Rectal smooth muscle tissue (tissue), 1 donor: ENCODE measurements around the gene CBARP.

Source experiments
- H3K27ac ChIP-seq: one replicate; pipeline ENCODE4 v1.7.0; 2013; ENCODE audit warnings: low read depth, low read length, inconsistent platforms
- H3K27me3 ChIP-seq: one replicate; pipeline ENCODE4 v1.7.0; 2013; ENCODE audit warnings: low read length; ENCODE audit not compliant: control insufficient read depth, insufficient read depth
- H3K36me3 ChIP-seq: one replicate; pipeline ENCODE4 v1.7.0; 2013; ENCODE audit warnings: low read length; ENCODE audit not compliant: control insufficient read depth, insufficient read depth
- H3K4me1 ChIP-seq: one replicate; pipeline ENCODE4 v1.7.0; 2013; ENCODE audit warnings: low read length; ENCODE audit not compliant: control insufficient read depth, insufficient read depth
- H3K4me3 ChIP-seq: one replicate; pipeline ENCODE4 v1.7.0; 2013; ENCODE audit warnings: low read length
- H3K9ac ChIP-seq: one replicate; pipeline ENCODE4 v1.7.0; 2013; ENCODE audit warnings: low read length

Gene CBARP

GRCh38 chr19:1266129-1266915 is 28.5 kb upstream of the CBARP start:
- Histone ChIP-seq H3K4me3 (peak overlapping the region; percentile 60), H3K4me1 (peaks cover 45% of the 10 kb centered on the region), H3K9ac (no peak overlapping the region), H3K36me3 (peaks cover 7% of the 10 kb centered on the region), H3K27ac (peak overlapping the region; percentile 87), H3K27me3 (no peaks in the 10 kb centered on the region)

GRCh38 chr19:1265615-1266128 is 27.9 kb upstream of the CBARP start:
- Histone ChIP-seq H3K27ac (peak overlapping the region; percentile 87), H3K4me1 (peaks cover 40% of the 10 kb centered on the region), H3K27me3 (no peaks in the 10 kb centered on the region), H3K4me3 (peak overlapping the region; percentile 60), H3K9ac (peak overlapping the region; percentile 16), H3K36me3 (peaks cover under 1% of the 10 kb centered on the region)

- peaks cover 36% of the 10 kb centered on the region for H3K4me1 ChIP-seq
- H3K27me3 ChIP-seq: no peaks in the 10 kb centered on the region
- H3K4me3 ChIP-seq: no peak overlapping the region
- peak overlapping the region; percentile 87 for H3K27ac ChIP-seq
- no peaks in the 10 kb centered on the region for H3K36me3 ChIP-seq
- H3K9ac ChIP-seq: no peak overlapping the region
These were observed 27.2 kb upstream of the CBARP start for GRCh38 chr19:1264801-1265614.

- peaks cover 30% of the 10 kb centered on the region for H3K4me1 ChIP-seq
- H3K9ac ChIP-seq: no peak overlapping the region
- H3K27ac ChIP-seq: peak overlapping the region; percentile 76
- no peaks in the 10 kb centered on the region for H3K27me3 ChIP-seq
- H3K4me3 ChIP-seq: no peak overlapping the region
- no peaks in the 10 kb centered on the region for H3K36me3 ChIP-seq
These were observed 25.4 kb upstream of the CBARP start for GRCh38 chr19:1263188-1263587.

- H3K27me3 ChIP-seq: no peaks in the 10 kb centered on the region
- H3K4me1 ChIP-seq: peaks cover 26% of the 10 kb centered on the region
- H3K4me3 ChIP-seq: peak overlapping the region; percentile 62
- H3K27ac ChIP-seq: peak overlapping the region; percentile 76
- H3K36me3 ChIP-seq: no peaks in the 10 kb centered on the region
- H3K9ac ChIP-seq: peak overlapping the region; percentile 32
These were observed 24.9 kb upstream of the CBARP start for GRCh38 chr19:1262623-1263123.

- Histone ChIP-seq H3K36me3 (no peaks in the 10 kb centered on the region), H3K4me3 (peak overlapping the region; percentile 62), H3K9ac (peak overlapping the region; percentile 69), H3K27me3 (no peaks in the 10 kb centered on the region), H3K27ac (peak overlapping the region; percentile 76), H3K4me1 (peaks cover 21% of the 10 kb centered on the region)
These were observed 24.2 kb upstream of the CBARP start for GRCh38 chr19:1261798-1262622.

- H3K4me3 ChIP-seq: peak overlapping the region; percentile 62
- H3K27me3 ChIP-seq: no peaks in the 10 kb centered on the region
- peak overlapping the region; percentile 69 for H3K9ac ChIP-seq
- peaks cover 20% of the 10 kb centered on the region for H3K4me1 ChIP-seq
- peak overlapping the region; percentile 76 for H3K27ac ChIP-seq
- peaks cover 4% of the 10 kb centered on the region for H3K36me3 ChIP-seq
These were observed 23.7 kb upstream of the CBARP start for GRCh38 chr19:1261538-1261797.

- Histone ChIP-seq H3K27ac (peak overlapping the region; percentile 76), H3K4me3 (peak overlapping the region; percentile 62), H3K9ac (peak overlapping the region; percentile 69), H3K27me3 (no peaks in the 10 kb centered on the region), H3K36me3 (peaks cover 6% of the 10 kb centered on the region), H3K4me1 (peaks cover 16% of the 10 kb centered on the region)
These were observed 23.1 kb upstream of the CBARP start for GRCh38 chr19:1260749-1261537.

- H3K4me3 ChIP-seq: peak overlapping the region; percentile 40
- no peaks in the 10 kb centered on the region for H3K27me3 ChIP-seq
- H3K27ac ChIP-seq: peak overlapping the region; percentile 76
- peaks cover 15% of the 10 kb centered on the region for H3K4me1 ChIP-seq
- no peak overlapping the region for H3K9ac ChIP-seq
- peaks cover 14% of the 10 kb centered on the region for H3K36me3 ChIP-seq
These were observed 22.3 kb upstream of the CBARP start for GRCh38 chr19:1259876-1260748.

GRCh38 chr19:1259206-1259875 is 21.5 kb upstream of the CBARP start:
- Histone ChIP-seq H3K36me3 (peaks cover 21% of the 10 kb centered on the region), H3K27me3 (no peaks in the 10 kb centered on the region), H3K4me1 (peaks cover 23% of the 10 kb centered on the region), H3K4me3 (peak overlapping the region; percentile 31), H3K27ac (peak overlapping the region; percentile 76), H3K9ac (peak overlapping the region; percentile 34)
